OCI-LY1 (cell line): Measurements from ENCODE around the gene KRTAP12-2.
"Not testable (repeated sequence)": the region's sequence is repeated elsewhere in the genome, so short reads cannot be mapped to it uniquely, and the experiment has no call there.

Source experiments
- H2AFZ ChIP-seq: fragments of 200-600 bp; sonication (generic), shearing (Covaris generic); 2 replicates; pipeline ENCODE4 v1.6.0; 2014; ENCODE audit warnings: antibody characterized with exemption, mild to moderate bottlenecking, low read length
- H3F3A ChIP-seq: fragments of 200-600 bp; sonication (generic), shearing (Covaris generic); 2 replicates; pipeline ENCODE4 v1.6.0; 2014; ENCODE audit warnings: mild to moderate bottlenecking, antibody characterized with exemption, low read length, moderate library complexity; ENCODE audit not compliant: insufficient read depth
- H3K27ac ChIP-seq: fragments of 200-600 bp; sonication (generic); 2 replicates; pipeline ENCODE4 v1.5.1; 2014; ENCODE audit warnings: low read length, mixed run types, mild to moderate bottlenecking, low read depth; ENCODE audit not compliant: poor library complexity, severe bottlenecking
- H3K27me3 ChIP-seq: fragments of 200-600 bp; sonication (generic); 2 replicates; pipeline ENCODE4 v1.6.0; 2014; ENCODE audit warnings: antibody characterized with exemption, mild to moderate bottlenecking, low read length, moderate library complexity; ENCODE audit not compliant: insufficient read depth
- H3K36me3 ChIP-seq: fragments of 200-600 bp; sonication (generic); 2 replicates; pipeline ENCODE4 v1.6.1; 2014; ENCODE audit warnings: mild to moderate bottlenecking, antibody characterized with exemption, low read length, moderate library complexity, mixed read lengths; ENCODE audit not compliant: insufficient read depth
- H3K4me1 ChIP-seq: fragments of 200-600 bp; sonication (generic); 2 replicates; pipeline ENCODE4 v1.5.1; 2014; ENCODE audit warnings: mild to moderate bottlenecking, low read length, moderate library complexity; ENCODE audit not compliant: insufficient read depth, severe bottlenecking
- H3K4me2 ChIP-seq: fragments of 200-600 bp; sonication (generic), shearing (Covaris generic); 2 replicates; pipeline ENCODE4 v1.6.1; 2014; ENCODE audit warnings: low read length
- H3K4me3 ChIP-seq: fragments of 200-600 bp; sonication (generic); 2 replicates; pipeline ENCODE4 v1.5.1; 2014; ENCODE audit warnings: low read length, low read depth, mild to moderate bottlenecking, mixed read lengths; ENCODE audit not compliant: poor library complexity, severe bottlenecking
- H3K79me2 ChIP-seq: fragments of 200-600 bp; shearing (Covaris generic); 2 replicates; pipeline ENCODE4 v1.6.1; 2016; ENCODE audit warnings: mixed run types, low read length, mixed read lengths; ENCODE audit not compliant: insufficient read depth
- H3K9ac ChIP-seq: fragments of 200-600 bp; sonication (generic), shearing (Covaris generic); 2 replicates; pipeline ENCODE4 v1.6.1; 2014; ENCODE audit warnings: mild to moderate bottlenecking, low read length, mixed read lengths
- H3K9me2 ChIP-seq: fragments of 200-600 bp; sonication (generic), shearing (Covaris generic); 2 replicates; pipeline ENCODE4 v1.6.1; 2014; ENCODE audit warnings: low read depth, mild to moderate bottlenecking, low read length, mixed read lengths
- H3K9me3 ChIP-seq: fragments of 200-600 bp; shearing (Covaris generic); 2 replicates; pipeline ENCODE4 v1.6.1; 2014; ENCODE audit warnings: low read length, mixed read lengths
- H4K20me1 ChIP-seq: fragments of 200-600 bp; sonication (generic), shearing (Covaris generic); 2 replicates; pipeline ENCODE4 v1.6.0; 2016; ENCODE audit warnings: mild to moderate bottlenecking, low read length; ENCODE audit not compliant: insufficient read depth
- EZH2 ChIP-seq: fragments of 200-600 bp; sonication (generic), shearing (Covaris generic); IDR thresholded peaks from 2 replicates; pipeline ENCODE4 v1.8.0; 2017; ENCODE audit warnings: borderline replicate concordance, mixed run types, mild to moderate bottlenecking, antibody characterized with exemption, low read length, moderate library complexity, mixed read lengths
- TF ChIP-seq, protein P1 (sequence below): fragments of 200-600 bp; sonication (generic), shearing (Covaris generic); IDR thresholded peaks from 2 replicates; pipeline ENCODE4 v1.5.1; 2017; ENCODE audit warnings: mild to moderate bottlenecking, antibody characterized with exemption, low read length, moderate library complexity, mixed read lengths

The KRTAP12-2 gene

DNA sequence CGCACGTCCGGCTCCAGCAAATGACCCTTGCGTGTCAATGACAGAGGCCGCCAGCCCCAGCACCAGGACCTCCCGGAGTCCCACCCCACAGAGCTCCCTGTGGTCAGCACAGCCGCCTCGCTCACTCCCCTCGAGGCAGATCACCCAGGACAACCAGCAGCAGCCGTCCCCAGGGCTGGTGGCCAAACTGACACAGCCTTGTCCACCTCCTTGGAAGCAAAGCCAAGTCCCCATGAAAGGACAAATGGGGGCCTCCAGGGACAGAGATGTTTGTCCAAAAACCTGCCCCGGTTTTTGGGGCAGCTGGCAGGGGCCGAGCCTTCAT is 27.4 kb downstream of the KRTAP12-2 start:
- Histone ChIP-seq H3K36me3 (no peaks in the 10 kb centered on the region), H3F3A (no peaks in the 10 kb centered on the region), H3K4me1 (no peaks in the 10 kb centered on the region), H3K9me2 (no peaks in the 10 kb centered on the region), H3K79me2 (no peaks in the 10 kb centered on the region), H2AFZ (no peak overlapping the region), H3K4me3 (no peak overlapping the region), H3K27ac (no peak overlapping the region), H4K20me1 (no peaks in the 10 kb centered on the region), H3K27me3 (no peaks in the 10 kb centered on the region), H3K9me3 (peaks cover 4% of the 10 kb centered on the region), H3K9ac (no peak overlapping the region), H3K4me2 (no peak overlapping the region)
- TF ChIP-seq EZH2, result no peak
- TF ChIP-seq, protein P1, sequence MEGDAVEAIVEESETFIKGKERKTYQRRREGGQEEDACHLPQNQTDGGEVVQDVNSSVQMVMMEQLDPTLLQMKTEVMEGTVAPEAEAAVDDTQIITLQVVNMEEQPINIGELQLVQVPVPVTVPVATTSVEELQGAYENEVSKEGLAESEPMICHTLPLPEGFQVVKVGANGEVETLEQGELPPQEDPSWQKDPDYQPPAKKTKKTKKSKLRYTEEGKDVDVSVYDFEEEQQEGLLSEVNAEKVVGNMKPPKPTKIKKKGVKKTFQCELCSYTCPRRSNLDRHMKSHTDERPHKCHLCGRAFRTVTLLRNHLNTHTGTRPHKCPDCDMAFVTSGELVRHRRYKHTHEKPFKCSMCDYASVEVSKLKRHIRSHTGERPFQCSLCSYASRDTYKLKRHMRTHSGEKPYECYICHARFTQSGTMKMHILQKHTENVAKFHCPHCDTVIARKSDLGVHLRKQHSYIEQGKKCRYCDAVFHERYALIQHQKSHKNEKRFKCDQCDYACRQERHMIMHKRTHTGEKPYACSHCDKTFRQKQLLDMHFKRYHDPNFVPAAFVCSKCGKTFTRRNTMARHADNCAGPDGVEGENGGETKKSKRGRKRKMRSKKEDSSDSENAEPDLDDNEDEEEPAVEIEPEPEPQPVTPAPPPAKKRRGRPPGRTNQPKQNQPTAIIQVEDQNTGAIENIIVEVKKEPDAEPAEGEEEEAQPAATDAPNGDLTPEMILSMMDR, result no peak

DNA sequence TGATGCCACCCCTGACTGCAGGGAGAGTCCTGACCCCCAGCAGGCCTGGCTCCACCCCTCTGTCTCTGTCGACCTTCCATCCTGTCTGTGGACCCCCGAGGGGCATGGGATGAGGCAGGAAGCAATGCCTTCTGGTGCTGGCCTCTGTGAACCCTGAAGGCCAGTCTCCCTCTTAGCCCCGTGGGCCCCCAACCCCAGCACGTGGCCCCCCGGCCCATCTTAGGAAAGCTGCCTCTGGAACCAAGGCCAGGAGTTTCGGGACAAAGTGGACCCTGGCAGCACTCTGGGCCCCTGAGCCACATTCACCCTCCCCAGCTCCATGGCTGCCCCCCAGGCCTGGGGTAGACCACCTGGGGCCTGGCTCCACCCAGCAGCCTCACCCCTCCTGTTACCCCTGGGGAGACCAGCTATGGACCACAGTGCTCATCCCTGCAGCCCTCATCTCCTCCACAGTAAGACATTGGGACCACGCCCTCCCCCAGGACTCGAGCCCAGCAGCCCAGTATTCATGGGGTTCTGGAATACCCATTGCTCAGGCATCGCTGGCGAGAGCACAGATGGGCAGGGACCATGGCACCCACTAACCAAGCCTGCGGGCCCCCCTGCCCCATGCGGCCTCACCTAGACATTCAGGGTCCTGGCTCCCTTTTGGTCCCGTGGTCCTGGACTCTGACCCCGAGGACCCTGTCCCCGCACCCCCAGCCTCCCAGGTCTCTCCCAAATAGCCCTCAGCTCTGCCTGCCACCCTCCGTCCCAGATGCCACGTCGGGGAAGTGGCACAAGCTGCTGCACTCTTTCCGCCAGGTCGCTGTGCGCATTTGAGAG is 28.0 kb downstream of the KRTAP12-2 start:
- H3K27ac ChIP-seq, H3K27me3 ChIP-seq, H3K9me3 ChIP-seq, H3K9ac ChIP-seq, H3K4me2 ChIP-seq, H4K20me1 ChIP-seq, H3K4me3 ChIP-seq, H3K4me1 ChIP-seq, H3K79me2 ChIP-seq, H3F3A ChIP-seq, H3K36me3 ChIP-seq, H3K9me2 ChIP-seq, H2AFZ ChIP-seq: not testable (repeated sequence)

DNA sequence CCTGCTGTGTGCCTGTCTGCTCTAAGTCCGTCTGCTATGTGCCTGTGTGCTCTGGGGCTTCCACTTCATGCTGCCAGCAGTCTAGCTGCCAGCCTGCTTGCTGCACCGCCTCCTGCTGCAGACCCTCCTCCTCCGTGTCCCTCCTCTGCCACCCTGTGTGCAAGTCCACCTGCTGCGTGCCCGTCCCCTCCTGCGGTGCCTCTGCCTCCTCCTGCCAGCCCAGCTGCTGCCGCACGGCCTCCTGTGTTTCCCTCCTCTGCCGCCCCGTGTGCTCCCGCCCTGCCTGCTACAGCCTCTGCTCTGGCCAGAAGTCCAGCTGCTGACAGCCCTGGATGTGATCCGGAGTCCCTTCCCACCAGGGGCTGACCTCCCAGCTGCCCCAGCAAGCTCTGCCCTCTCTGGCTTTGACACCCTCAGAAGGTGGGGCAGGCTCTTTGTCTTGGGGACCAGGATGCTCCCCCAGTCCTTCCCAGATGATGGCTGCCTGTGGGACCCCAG is 28.8 kb downstream of the KRTAP12-2 start:
- not testable (repeated sequence) for H3F3A ChIP-seq, H4K20me1 ChIP-seq, H3K9me3 ChIP-seq, H3K79me2 ChIP-seq, H3K27me3 ChIP-seq, H2AFZ ChIP-seq, H3K9ac ChIP-seq, H3K9me2 ChIP-seq, H3K36me3 ChIP-seq, H3K27ac ChIP-seq, H3K4me3 ChIP-seq, H3K4me1 ChIP-seq, H3K4me2 ChIP-seq

DNA sequence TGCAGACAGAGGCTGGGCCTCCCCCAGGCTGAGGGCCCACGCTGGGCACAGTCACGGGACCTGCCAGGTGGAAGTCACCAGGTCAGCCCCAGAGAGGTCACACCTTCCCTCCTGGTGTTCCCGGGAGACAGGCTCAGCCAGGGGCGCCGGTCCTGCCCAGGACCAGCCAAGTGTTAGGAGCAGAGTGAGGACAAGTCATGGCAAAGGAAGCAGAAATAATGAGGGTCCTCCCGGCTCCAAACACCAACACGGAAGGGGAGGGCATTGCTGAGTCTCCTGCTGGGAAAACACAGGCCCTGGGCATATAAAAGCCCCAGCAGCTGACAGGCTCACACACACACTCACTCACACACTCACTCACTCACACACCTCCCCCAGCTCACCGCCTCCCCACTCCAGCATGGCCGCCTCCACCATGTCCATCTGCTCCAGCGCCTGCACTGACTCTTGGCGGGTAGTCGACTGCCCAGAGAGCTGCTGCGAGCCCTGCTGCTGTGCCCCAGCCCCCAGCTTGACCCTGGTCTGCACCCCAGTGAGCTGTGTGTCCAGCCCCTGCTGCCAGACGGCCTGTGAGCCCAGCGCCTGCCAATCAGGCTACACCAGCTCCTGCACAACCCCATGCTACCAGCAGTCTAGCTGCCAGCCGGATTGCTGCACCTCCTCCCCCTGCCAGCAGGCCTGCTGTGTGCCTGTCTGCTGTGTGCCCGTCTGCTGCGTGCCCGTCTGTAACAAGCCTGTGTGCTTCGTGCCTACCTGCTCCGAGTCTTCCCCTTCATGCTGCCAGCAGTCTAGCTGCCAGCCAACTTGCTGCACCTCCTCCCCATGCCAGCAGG is 29.5 kb downstream of the KRTAP12-2 start, which contains the start of gene KRTAP10-10:
TSS of gene KRTAP10-10 (plus strand) at position 339 of the 833 bp plus-strand sequence. CDS start at position 401, 62 bp downstream.
- Histone ChIP-seq H3K9ac (no peak within 1 kb of the TSS), H4K20me1 (no peaks in the 10 kb centered on the region), H3K4me3 (no peak within 1 kb of the TSS), H3K79me2 (no peaks in the 10 kb centered on the region), H3K27me3 (no peaks in the 10 kb centered on the region), H3K4me1 (no peaks in the 10 kb centered on the region), H3K4me2 (no peak within 1 kb of the TSS), H3K36me3 (no peaks in the 10 kb centered on the region), H3K27ac (no peak within 1 kb of the TSS), H2AFZ (no peak within 1 kb of the TSS), H3K9me3 (0 out of 2 replicates have a peak, but pooled peaks cover under 1% of the 10 kb centered on the region), H3F3A (no peaks in the 10 kb centered on the region), H3K9me2 (no peaks in the 10 kb centered on the region)
- TF ChIP-seq EZH2, result no peak
- TF ChIP-seq, protein P1, result no peak
